H1 (cell line): Measurements from ENCODE around the gene SNRNP200.

Experiments
- BRCA1 ChIP-seq: IDR thresholded peaks from 2 replicates; pipeline ENCODE4 v1.6.1; 2012; ENCODE audit warnings: low read depth, low read length, improper control_type of control experiment
- CHD1 ChIP-seq: IDR thresholded peaks from 2 replicates; pipeline ENCODE4 v1.6.1; 2012; ENCODE audit warnings: low read depth, low read length, improper control_type of control experiment
- CHD2 ChIP-seq: IDR thresholded peaks from 2 replicates; pipeline ENCODE4 v1.6.1; 2012; ENCODE audit warnings: low read length, improper control_type of control experiment
- CTCF ChIP-seq, 3 experiments: IDR thresholded peaks; 1 replicate in 2 of 3; 2 replicates in 1 of 3; pipeline versions ENCODE4 v1.5.1 to v1.6.1; 2011; ENCODE audit warnings: low read length in 3 of 3, mild to moderate bottlenecking in 3 of 3, inconsistent platforms in 2 of 3, low read depth in 1 of 3, moderate library complexity in 1 of 3; ENCODE audit not compliant: insufficient read depth in 1 of 3; ENCODE audit errors: control extremely low read depth in 1 of 3
- EP300 ChIP-seq, 2 experiments: IDR thresholded peaks; 1 replicate in 1 of 2; 2 replicates in 1 of 2; pipeline ENCODE4 v1.6.1; 2011 to 2012; ENCODE audit warnings: low read depth in 2 of 2, low read length in 2 of 2, mild to moderate bottlenecking in 2 of 2, borderline replicate concordance in 1 of 2, inconsistent platforms in 1 of 2, moderate library complexity in 1 of 2
- POLR2A ChIP-seq, 2 experiments: IDR thresholded peaks; 1 replicate in 1 of 2; 2 replicates in 1 of 2; pipeline ENCODE4 v1.6.1; 2011; ENCODE audit warnings: low read depth in 2 of 2, low read length in 2 of 2, mild to moderate bottlenecking in 2 of 2; ENCODE audit errors: control extremely low read depth in 1 of 2
- YY1 ChIP-seq: IDR thresholded peaks from 2 replicates; pipeline ENCODE4 v1.6.1; 2011; ENCODE audit warnings: low read depth, mild to moderate bottlenecking, low read length
- ZNF274 ChIP-seq: IDR thresholded peaks from 2 replicates; pipeline ENCODE4 v1.7.0; 2012; ENCODE audit warnings: low read length, borderline replicate concordance; ENCODE audit errors: extremely low read depth

GRCh38 chr2:96231316-96231715 lies 74.0 kb downstream of the SNRNP200 start:
- TF ChIP-seq POLR2A (IDR thresholded peaks at IDR 0.05; ENCODE audit: control extremely low read depth in 1 of 2, low read depth in 2 of 2, low read length in 2 of 2) (no peak), ZNF274 (no peak), CHD1 (no peak), CTCF (IDR thresholded peaks at IDR 0.05; ENCODE audit: control extremely low read depth in 1 of 3, insufficient read depth in 1 of 3, low read depth in 1 of 3, low read length in 3 of 3) (no peak), EP300 (IDR thresholded peaks at IDR 0.05; ENCODE audit: borderline replicate concordance in 1 of 2, low read depth in 2 of 2, low read length in 2 of 2) (no peak), BRCA1 (no peak), YY1 (no peak), CHD2 (no peak)
